ENCODE data around the gene TSPO.
"Not testable (repeated sequence)": the region's sequence is repeated elsewhere in the genome, so short reads cannot be mapped to it uniquely, and the experiment has no call there.

Gene TSPO

DNA sequence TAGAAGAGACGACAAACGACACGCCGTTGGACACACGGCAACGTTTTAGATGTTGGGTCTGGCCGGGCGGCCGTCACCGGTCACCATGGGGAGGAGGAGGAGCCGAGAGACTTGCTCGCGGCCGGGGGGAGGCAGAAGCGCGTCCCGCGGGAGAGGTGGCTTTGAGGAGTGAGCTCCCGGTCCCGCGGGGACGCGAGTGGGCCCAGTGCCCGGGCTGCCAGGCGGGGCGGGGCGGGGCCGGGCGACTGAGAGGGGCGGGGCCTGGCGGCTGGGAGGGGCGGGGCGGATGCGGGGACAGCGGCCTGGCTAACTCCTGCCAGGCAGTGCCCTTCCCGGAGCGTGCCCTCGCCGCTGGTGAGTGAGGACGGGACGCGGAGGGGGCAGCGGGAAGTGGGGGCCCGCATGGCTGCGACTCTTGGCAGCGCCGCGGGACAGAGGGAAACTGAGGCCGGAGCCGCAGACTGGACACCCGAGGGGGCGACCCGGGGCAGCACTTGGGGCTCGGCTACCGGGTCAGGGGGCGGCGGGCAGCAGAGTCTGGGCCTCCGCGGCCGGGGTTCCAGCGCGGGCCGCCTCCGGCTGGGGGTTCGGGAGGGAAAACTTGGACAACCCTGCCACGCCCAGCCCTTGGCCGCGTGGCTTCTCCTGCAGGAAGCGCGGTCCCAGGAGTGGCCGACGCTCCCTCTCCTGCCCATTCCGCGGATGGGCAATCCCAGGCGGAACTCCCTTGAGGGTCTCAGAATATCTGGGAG is at the start of gene TSPO:
Gene TSPO, plus strand, starts transcription at position 309 of the 752 bp plus-strand sequence. CDS start 7,680 bp downstream, outside the sequence.
- DNase-seq, result peak; percentile 66 to 69

- peak; percentile 31 to 49 for DNase-seq
Observed at GRCh38 chr22:43104056-43104625, 47.2 kb upstream of the TSPO start.

GRCh38 chr22:43104950-43105349 is 46.4 kb upstream of the TSPO start:
- not testable (repeated sequence) for DNase-seq

DNA sequence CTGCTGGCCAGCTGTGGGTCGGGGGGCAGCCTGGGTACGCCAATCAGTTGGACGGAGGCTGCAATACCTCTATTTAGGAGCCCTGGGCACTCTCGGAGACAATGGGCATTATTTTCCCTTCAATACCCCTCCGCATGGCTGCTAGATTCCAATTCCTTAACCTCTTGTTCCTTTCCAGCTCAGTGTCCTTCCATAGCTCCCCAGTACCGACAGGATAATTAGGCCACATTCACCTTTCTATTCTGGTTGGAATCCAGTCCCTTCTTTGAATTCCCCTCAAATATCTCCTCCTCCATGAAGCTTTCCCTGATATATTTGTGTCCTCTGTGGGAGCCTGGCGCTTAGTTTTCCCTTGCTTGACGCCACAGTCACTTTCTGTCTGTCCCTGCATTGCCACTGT is 45.1 kb upstream of the TSPO start:
- DNase-seq, result no peak

DNA sequence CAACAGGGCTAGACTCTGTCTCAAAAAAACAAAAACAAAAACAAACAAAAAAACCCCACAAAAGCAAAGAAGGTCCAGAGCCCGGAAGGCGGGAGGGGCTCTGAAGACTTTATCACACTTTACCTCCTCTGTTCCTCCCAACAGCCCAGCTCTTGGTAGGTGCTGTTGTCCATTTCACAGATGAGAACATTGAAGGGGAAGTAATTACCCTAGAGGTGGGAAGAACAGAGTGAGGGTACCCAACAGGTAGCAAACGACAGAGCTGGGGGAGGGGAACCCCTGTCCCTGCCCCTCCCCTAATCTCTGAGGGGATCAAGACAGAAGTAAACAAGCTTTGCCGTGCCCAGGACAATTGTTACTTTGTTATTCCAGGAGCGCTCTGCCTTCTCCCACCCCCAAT is 41.8 kb upstream of the TSPO start:
- no peak for DNase-seq

- no peak for DNase-seq
Observed at GRCh38 chr22:43109921-43110443, 41.4 kb upstream of the TSPO start.

- DNase-seq, result peak; percentile 41 to 57
Observed at GRCh38 chr22:43110444-43110926, 40.9 kb upstream of the TSPO start, which contains the start of gene BIK. Gene BIK (plus strand): TSS chr22:43110750. CDS start chr22:43124023, 13,273 bp downstream.

DNA sequence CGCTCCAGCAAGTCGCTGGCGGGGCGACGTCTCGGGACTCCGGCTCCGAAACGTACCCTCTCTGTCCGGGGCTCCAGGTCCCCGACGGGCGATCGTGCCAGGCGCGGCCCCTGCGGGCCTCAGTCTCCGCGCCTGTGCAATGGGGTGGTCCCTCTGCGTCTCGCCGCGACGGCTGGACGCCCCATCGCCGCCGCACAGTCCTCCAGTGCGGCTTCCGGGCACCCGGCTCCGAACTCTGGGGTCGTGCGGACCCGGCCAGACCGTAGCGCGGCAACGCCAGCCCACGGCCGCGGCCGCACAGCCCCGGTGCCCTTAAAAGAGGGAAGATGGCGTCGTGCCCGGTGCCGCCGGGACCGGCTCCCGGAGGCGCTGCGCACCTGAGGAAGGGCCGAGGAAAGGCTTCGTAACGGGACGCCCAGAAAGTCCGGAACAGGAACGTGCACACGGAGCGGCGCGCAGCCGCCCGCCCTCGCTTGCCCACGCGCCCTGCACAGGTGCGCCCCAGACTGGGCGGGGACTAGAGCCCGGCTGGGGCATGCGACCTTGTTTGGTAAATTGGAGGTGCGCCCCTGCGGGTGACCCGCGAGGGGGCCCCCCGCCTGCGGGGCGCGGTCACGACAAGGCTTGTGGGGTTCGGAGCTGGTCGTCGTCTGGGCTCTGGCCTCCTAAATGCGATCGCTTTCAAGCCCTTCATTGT is 40.3 kb upstream of the TSPO start:
- DNase-seq, result peak; percentile 34 to 40

DNA sequence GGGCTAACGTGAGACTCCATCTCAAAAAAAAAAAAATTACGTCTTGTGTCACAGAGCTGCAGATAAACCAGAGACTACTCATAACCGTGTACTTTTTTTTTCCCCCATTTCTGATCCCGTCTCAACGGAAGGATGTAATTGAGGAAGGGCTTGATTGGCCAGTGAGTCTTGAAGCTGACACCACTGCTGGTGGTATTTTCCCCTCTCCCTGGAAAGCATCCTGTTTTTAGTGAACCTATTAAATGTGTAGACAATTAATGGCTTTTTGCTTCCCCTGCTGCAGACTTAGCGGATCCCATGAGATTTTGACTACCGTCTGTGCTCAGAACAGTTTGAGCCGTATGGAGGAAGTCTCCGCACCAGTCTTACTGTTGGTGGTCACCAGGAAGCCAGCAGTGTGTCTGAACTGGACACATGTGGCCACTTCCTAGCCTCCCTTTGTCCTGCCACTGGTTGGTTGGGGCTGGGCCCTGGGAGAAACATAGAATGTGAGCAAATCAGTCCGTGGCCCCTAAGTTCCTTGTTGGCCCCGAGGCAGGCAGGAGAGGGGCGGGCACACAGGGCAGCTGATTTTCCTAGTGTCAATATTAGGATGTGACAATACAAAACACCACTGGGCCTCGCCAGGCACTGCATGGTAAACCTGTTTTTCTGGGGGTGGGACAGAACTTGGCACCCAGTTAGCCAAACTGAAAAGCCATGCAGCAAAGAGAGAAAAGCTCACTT is 37.7 kb upstream of the TSPO start:
- DNase-seq, result no peak

DNA sequence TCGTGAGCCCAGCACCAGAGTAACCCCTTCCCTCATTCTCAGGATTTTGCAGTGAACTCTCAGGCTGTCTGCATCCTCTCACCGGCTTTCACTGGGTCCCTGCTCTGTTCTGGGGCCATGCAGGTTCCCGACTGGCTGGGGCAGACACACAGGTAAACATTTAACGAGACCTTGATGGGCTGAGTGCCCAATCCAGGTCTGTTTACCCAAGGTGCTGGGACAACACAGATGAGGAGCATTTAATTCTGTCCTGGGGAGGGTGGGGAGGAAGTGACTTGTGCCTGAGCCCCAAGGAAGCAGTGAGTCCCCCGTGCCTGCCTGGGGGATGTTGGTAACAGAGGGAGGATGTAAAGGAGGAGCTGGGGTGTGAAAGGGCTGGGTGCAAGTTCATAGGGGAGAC is 36.4 kb upstream of the TSPO start:
- DNase-seq, result no peak

- no peak for DNase-seq
Observed at GRCh38 chr22:43116932-43117331, 34.4 kb upstream of the TSPO start.

DNA sequence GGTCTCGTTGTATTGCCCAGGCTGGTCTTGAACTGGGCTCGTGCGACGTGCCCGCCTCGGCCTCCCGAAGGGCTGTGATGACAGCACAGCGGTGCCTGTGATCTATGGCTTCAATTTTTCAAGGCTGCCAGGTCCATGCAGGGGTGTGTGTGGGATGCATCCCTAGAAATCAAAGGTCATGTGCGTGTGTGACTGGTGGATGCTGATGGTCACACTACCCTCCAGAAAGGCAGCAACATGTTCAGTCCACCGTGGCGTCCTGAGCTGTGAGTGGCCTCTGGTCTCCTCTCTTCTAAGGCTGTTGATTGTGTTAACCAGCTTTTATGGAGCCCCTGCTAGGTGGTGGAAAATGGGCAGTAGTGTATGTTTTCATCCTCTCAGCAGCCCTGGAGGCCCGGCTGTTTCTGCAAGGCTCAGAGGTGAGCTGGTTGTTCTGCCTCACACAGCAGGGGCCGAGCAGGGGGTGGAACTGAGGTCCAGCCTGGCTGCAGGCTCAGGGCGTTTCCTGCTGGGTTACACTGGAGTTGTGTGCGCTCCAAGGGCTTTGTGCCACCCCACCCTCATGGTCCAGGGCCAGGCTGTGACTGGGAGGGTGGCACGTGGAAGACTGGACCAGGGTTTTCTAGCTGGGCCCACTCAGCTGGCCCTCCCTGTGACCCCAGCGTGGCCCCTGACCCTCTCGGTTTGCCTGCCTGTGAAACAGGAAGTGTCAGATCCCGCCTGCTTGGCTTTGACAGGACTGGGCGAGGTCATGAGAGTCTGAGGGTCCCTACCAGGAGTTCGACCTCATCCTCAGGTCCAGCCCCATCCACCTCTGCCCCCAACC is 33.1 kb upstream of the TSPO start:
- DNase-seq, result no peak

- DNase-seq, result no peak
Observed at GRCh38 chr22:43118953-43119458, 32.4 kb upstream of the TSPO start.

- DNase-seq, result no peak
Observed at GRCh38 chr22:43126501-43127165, 24.7 kb upstream of the TSPO start.

GRCh38 chr22:43127166-43127908 is 24.0 kb upstream of the TSPO start:
- no peak for DNase-seq

- DNase-seq, result no peak
Observed at GRCh38 chr22:43128116-43128515, 23.2 kb upstream of the TSPO start.

DNA sequence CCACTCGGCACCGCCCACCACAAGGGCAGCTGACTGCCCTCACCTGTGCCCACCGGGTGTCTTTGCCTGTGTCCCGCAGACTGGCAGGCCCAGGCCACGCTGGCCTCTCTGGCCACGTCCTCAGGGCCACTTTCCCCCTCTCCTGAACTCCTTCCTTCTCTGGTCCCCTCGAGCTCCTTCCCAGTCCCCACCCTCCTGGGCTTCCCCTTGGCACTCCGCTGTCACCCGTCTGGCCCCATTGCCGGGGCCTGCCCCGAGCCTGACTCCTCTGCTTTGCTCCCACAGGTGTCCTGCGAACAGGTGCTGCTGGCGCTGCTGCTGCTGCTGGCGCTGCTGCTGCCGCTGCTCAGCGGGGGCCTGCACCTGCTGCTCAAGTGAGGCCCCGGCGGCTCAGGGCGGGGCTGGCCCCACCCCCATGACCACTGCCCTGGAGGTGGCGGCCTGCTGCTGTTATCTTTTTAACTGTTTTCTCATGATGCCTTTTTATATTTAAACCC is 22.4 kb upstream of the TSPO start:
- no peak for DNase-seq

DNA sequence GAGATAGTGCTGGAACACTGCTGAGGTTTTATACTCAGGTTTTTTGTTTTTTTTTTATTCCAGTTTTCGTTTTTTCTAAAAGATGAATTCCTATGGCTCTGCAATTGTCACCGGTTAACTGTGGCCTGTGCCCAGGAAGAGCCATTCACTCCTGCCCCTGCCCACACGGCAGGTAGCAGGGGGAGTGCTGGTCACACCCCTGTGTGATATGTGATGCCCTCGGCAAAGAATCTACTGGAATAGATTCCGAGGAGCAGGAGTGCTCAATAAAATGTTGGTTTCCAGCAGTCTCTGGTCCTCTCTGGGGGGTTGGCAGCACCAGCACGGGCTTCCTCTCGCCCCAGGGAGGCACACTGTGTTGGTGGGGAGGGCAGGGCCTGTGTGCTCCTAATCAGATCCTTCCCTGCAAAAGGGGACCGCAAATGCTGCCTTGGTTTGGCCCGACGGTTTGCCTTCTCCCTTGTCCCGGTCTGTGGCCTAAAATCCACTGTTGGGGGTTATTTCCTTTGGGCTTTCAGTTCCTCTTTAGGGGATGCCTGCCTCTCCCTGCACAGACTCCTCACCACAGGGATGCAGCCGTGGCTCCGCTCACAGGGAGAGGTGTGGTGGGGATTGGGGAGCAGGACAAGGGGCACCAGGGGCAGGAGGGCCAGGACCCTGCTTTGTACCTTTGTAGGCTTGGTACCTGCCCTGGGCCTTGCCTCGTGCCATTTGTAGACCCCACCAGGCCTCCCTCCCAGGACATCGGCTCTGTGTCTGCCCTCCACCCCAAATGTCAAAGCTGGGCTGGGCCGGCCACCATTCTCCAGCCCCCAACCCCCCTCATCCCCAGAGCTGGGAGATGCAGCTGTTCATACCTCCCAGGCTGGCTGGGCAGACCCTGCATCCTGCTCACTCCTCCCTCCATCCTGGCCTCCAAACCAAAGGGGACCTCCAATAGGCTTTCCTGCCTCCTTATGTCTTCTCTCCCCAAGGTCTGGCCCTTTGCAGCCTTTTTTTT is 21.6 kb upstream of the TSPO start:
- DNase-seq, result no peak
